Globus pallidus (tissue), 1 donor: ENCODE measurements around the gene FGF16.
"Not testable (repeated sequence)": the region's sequence is repeated elsewhere in the genome, so short reads cannot be mapped to it uniquely, and the experiment has no call there.

ENCODE experiments used
- DNase-seq: peaks from one replicate; pipeline ENCODE4 v3.0.0-alpha.2; 2015; ENCODE audit warnings: low spot score

The FGF16 gene

DNA sequence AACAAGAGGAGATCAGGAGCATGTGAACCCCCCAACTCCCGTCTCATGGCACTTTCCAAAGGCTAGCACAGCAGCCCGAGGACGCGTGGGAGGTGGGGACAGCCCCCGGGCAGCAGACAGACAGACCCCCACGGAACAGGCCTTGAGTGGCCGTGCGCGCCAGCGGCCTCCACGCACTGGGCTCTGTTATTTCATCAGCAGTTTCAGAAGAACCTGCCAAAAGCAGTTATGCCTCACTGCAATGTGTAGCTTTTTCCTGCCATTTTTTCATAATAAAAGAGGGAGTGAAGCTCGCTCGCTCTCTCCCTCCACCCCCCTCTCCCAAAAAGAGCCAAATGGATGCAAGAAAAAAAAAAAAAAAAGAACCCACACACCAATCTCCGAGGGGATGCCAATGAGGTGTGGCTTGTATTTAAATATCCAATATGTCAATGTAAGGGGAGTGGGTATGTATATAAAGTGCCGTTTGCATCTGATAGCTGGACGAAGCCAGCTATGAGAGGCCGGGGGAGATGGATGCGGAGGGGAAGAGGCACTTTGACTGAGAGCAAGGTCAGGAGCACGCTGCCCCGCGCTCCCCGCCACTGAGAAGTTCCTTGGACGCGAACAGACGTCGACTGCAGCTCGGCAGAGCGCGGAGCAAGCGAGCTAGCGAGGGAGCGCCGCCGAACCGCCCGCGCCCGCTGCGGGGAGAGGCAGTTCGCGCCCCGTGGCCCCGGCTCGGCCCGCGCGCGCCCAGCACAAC is at the start of gene FGF16:
Gene FGF16, plus strand, starts transcription at position 482 of the 745 bp plus-strand sequence. CDS start 286 bp downstream, outside the sequence.
- DNase-seq: no peak

DNA sequence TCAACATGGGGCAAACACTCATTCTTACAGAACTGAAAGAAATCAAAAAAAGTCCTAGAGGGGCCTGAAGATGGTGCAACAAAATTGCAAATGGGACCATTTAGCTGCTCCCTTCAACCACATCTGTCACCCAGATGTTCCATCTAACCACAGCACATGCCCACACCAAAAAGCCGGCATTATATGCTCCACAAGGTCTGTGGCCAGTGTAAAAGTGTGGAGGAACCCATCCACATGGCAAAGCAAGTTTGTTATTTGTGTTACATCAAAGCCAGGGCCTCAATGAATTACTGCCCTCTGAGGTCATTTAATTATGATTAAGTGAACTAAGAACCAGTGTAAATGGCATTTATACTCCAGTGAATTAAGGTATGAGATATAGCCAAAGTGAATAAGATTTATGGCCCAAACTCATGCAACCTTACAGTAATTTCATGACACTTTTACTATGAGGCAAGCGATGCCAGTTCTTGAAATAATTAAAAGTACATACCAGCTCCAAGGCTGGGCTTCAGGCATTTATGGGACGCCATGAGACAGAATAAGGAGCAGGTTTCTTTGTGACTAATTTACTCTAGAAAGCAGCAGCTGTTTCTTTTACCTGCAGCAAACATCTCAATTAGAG is 48.7 kb upstream of the FGF16 start:
- no peak for DNase-seq

DNA sequence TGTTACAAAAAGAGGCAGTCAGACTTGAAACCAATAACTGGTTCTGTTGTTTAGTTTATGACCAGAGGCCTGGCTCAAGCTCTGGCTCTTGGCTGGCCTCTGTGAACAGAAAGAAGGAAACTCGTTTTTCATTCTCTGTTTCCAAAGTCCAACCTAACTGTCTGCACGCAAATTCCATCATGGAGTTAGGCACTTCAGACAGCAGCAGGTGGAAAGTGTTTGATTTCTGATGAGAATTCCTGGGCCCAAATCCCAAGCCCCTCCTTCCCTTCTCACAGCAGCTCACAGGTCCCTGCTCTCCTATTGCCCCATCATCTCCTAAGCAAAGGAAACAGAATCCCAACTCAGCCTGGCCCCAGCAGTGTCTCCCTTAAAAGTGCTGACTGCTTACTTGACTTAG is 42.8 kb upstream of the FGF16 start:
- no peak for DNase-seq

DNA sequence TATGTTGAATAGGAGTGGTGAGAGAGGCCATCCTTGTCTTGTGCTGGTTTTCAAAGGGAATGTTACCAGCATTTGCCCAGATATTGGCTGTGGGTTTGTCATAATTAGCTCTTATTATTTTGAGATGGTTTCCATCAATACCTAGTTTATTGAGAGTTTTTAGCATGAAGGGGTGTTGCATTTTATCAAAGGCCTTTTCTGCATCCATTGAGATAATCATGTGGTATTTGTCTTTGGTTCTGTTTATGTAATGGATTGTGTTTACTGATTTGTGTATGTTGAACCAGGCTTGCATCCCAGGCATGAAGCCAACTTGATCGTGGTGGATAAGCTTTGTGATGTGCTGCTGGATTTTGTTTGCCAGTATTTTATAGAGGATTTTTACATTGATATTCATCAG is 39.4 kb upstream of the FGF16 start:
- not testable (repeated sequence) for DNase-seq

DNA sequence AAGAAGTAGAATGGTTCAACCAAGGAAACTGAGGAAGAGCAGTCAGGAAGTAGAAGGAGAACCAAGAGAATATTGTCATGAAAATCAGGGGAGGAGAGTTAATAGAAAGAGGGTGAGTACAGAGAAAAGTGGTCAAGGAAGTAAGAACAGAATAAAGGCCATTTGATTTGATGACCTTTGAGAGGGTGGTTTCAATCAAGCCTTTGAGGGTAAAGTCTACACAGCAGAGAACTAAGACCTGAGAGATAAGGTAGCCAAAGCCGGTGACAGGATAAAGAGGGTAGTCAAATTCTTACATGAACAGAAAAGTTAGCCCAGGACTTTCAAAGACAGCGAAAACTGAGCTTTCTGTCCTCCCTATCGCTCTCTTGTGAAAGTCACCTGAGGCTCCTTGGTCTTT is 34.6 kb upstream of the FGF16 start:
- no peak for DNase-seq

DNA sequence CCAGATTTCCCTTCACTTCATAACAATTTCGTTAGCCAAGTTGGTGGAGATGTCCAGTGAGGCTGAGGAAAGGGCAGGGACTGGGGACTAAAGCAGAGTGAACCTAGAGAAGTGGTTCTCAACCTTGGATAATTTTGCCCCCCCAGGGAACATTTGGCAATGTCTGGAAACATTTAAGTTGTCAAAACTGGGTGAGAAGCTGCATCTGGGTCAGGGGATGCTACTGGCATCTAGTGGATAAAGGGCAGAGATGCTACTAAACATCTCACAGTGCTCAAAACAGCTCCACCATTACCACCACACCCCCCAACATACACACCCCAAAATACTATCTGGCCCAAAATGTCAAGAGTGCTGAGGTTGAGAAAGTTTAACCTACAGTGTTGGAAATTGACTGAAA is 32.0 kb upstream of the FGF16 start:
- DNase-seq: no peak

DNA sequence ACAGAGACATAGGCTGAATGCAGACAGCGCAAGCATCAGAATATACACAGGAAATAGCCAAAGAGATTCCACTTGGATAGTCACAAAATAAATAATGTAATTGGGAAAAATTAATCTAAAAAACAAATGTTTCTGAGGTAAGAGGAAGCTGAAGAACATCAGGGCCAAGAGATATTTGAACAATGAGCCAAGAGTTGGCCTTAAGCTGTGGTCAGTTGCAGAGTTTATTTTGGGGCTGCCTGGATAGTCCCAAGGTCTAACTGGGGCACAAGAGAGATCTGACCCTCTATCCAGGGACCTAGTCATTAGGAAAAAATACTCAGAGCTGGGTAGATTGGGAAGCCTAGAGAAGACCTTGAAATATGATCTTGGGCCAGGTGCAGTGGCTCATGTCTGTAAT is 31.3 kb upstream of the FGF16 start:
- no peak for DNase-seq

DNA sequence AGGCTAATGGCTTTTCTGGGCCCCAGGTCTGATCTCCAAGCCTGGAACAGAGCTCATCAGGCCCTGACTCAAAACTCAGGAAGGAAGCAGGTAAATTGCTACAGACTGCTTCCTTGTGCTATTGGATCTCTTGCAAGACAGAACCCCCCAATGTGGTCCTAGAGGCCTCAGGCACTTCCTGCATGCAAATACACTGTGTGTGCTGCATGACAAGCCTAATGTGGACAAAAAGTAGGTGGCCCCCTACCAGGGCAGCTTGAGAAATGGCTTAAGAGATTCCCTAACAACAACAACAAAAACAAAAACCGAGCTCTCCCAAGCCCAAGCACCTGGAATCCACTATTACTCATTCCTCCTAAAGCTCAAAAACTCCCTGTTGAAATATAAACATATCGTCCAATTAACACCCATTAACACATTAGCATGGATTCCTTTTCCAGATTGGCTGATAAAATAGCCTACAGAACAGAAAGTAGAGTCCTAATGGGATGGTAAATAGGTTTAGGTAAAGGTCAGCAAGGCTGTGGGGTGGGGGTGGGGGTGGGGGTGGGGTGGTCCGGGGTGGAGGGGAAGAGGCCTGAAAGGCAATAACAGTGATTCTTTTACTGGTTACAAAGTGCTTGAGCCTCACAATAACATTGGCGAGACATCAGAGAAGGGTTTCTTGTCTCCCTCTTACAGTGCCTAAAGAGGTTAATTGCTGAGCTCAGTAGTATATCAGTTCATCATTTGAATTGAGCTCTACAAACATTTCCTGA is 24.1 kb upstream of the FGF16 start:
- DNase-seq: no peak

DNA sequence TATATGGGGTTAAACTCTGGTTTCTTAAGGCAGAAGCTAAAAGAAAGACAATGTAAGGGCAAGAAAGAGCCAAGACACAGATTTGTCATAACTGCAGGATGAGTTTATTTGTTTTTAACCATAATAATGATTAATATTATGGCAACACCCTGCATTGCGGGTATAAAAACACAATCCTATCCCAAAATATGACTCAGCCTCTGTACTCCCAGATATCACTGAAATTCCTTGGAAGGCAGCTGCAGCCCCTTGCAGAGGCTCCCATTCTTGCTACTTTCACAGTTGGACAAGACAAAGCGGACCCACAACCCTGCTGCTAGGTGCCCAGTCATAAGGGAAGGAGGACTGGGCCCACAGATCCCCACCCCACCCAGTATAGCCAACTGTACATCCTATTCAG is 20.4 kb upstream of the FGF16 start:
- DNase-seq: no peak

DNA sequence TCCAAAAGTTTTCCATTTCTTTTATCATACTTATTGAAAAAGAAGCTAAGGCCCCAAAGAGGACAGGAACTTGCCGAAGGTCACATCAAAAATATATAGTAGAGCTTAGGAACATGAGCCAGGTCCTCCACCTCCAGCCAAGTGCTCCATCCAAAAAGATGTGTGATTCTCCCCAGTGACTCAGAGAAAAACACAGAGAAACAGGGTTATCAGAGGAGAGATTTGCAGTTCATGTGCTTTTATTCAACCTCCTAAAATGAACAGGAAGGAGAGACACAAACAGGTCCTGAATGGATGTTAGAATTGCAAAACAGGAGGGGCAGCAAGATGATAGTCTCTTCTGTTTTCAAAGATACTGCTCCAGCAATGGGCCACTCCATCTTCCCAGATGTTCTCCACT is 19.6 kb upstream of the FGF16 start:
- DNase-seq: no peak

DNA sequence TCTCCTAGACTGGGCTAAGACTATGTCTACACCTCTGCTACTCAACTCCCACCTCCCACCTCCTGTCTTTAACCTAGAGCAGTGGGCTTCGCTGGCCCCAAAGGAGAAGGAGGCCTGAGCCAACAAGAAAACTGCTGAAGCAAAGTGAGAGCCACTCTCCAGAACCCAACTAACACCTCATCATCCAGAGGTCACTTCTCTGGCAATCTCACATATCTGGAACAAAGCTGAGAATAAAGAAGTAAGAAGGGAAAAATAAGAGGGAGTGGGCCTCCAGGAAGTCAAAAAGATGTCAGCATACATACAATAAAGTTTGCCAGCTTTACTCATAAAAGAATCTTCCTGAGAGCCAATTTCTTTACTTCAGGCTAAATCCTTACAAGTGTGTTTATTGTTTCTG is 18.6 kb upstream of the FGF16 start:
- DNase-seq: no peak

DNA sequence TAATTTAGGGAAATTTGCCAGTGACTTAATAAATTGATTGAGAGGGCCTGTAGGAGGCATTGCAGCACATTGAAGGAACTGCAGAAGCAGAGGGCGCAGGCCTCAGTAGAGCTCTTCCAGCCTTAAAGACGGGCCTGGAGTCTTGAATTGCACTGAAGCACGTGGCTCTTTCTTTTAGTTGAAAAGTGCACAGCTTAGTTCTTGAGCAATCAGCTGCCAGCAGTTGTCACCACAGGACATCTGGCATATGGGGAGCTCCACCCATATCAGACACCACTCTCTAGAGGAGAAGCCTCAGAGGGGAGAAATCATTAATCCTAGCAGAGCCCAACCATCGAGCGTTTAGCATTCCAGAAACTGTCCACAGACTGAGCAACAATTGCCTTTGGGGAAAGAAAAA is 16.0 kb upstream of the FGF16 start:
- no peak for DNase-seq

DNA sequence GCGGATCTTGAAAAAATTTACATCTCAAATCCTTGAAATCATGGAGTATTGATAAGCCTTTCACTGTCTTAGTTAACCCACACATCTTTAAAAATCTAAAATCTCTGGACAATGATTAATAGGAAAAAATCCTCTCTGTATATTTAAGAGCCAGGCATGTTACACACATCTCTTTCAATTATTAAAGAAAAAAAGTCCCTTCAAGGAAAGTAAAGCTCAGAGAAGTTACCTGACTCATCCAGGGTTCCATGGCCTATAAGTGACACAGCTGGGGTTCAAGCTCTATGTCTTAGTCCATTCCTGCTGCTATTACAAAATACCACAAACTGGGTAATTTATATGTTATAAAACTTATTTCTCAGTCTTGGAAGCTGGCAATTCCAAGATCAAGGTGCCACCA is 14.2 kb upstream of the FGF16 start:
- no peak for DNase-seq

DNA sequence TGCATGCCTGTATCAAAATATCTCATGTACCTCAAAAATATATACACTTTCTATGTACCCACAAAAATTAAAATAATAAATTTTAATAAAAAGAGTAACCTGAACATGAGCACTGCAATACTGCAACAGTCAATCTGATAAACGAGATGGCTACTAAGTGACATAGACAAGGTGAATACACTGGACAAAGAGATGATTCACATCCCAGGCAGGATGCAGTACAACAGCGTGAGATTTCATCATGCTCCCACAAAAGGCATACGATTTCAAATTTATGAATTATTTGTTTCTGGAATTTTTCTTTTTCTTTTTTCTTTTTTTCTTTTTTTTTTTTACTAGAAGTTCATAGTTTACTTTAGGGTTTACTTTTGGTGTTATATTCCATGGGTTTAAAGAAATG is 12.2 kb upstream of the FGF16 start:
- DNase-seq: no peak

DNA sequence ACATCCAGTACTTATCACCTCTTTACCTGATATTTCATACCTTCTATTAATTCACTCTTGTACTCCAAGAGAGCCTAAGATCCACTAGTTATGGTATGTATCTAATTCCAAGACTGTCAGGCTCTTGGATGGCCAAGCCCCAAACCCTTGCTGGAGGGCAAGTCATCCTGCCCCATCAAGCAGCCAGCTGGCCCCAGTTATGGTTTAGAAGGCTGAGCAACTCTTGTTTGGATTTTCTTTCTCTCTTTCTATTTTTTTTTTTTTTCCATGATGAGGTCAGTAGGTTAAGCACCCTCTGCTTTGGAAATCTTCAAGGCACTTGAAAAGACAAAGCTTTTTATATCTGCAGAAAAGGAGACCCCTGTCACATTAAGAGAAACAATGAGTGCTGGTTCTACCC is 10.9 kb upstream of the FGF16 start:
- DNase-seq: no peak

DNA sequence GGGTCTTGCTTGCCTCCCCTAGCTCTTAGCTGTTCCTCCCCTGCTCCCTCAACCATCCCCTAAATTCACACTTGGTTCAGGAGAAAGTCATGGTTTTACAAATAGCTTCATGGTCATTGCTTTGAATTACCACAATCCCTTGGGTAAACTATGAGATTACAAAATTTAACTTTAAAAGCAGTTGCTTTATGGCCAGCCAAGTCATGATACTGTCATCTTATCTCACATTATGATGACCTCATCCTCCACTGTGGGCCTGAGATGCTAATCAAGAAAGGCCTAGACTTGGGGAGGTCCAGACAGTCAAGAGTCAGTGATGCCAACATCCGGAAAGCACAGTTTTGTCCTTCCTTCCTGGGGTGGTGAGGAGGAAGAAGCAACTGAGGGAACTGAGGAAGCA is 10.5 kb upstream of the FGF16 start:
- no peak for DNase-seq

DNA sequence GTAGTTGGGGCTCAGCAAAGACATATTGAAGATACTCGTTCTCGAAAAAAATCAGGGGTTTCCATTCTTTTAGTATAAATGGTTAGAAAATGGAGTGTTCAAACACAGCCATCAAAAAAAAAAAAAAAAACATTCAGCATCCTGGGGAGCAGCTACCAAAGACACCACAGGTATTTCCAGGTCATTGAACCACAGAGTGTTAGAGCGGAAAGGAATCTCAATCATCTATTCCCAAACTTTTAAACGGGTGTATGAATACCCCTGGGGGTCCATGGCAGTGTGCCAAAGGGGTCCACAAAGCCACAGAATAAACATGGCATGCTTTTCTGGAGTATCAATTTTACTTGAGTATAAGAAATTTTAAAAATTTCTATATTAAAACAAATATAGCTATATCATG is 6.9 kb upstream of the FGF16 start:
- no peak for DNase-seq

DNA sequence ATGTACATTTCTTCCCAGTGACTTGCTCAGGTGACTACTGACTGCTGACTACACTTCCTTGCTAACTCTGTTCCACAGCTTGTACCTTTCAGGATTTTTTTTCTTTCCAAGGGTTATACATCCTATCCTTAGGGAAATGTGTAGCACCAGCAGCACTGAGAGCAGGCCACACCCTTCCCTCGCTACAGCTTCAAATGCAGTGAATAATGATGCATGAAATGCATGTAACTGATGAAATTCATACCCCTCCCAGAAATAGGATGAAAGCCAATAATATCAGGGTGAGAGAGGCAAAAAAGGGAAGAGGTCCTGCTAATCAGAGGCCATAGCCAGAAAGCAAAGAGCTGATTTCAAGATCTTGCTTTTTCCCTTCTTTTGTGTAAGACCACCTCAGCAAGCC is 6.2 kb upstream of the FGF16 start:
- DNase-seq: no peak

DNA sequence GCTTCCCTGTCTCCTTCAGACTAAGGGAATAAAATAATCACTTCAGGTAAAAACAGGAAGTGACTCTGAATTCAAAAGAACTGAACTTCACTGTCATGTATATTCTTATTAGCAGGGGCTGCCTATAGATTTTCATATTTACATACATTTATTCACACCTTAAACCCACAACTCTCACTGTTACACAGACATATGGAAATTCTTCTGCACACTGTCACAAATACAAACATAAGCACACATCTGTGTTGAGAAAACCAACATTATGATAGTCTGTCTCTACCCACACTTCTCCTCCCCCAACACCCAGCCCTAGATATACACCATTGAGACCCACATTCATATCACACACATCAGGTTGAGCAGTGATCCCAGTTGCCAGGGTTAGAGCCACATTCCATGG is 5.7 kb upstream of the FGF16 start:
- DNase-seq: no peak

DNA sequence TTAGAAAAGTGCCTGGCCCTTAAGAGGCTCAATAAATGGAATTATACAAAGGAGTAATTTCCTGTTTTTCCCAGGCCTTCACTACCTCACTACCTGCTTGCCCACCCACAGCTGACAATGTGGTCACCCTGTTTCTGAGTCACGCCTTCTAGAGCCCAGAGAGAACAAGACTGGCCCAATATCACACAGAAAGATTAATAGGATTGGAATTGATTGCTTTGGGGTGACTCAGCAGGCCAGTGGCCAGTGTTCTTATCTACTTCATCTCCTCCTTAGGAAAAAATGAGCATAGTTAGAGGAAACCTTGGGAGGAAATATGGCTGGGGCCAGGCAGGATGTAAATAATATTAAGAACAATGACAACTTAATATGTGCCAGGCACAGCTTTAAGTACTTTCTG is 4.5 kb upstream of the FGF16 start:
- no peak for DNase-seq

DNA sequence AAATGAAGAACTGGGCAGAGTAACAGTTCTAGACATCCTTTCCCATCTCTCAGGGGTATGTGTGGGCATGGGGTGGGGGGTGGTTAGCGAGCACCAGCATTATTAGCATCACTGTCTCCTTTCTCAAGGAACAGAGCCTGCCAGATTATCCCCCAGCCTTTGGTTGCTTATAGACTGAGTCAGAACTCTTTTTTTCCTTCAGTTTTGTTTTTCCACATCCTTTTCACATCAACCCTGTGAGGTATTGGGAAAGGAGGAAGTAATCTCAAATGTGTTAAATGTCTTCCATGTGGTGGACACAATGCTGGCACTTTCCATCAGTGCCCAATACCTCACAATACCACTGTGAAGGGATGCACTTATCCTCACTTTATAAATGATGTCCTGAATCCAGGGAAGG is 3.1 kb upstream of the FGF16 start:
- DNase-seq: no peak

DNA sequence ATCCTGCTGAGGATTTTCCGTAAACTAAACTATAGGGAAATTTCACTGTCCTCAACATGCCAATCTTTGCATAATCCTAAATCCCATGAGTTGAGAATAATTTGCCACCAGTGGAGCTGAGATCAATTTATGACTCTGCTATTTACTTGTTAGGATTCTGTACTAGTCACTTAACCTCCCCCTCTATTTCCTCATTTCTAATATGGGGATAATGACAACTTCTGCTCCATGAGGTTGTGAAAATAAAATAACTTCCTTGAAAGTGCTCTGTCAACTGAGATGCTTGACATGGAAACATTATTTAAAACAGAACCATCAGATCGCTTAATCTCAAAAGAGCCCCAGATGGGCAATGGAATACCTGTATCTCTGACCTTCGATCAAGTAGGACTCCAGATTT is 2.6 kb upstream of the FGF16 start:
- no peak for DNase-seq

DNA sequence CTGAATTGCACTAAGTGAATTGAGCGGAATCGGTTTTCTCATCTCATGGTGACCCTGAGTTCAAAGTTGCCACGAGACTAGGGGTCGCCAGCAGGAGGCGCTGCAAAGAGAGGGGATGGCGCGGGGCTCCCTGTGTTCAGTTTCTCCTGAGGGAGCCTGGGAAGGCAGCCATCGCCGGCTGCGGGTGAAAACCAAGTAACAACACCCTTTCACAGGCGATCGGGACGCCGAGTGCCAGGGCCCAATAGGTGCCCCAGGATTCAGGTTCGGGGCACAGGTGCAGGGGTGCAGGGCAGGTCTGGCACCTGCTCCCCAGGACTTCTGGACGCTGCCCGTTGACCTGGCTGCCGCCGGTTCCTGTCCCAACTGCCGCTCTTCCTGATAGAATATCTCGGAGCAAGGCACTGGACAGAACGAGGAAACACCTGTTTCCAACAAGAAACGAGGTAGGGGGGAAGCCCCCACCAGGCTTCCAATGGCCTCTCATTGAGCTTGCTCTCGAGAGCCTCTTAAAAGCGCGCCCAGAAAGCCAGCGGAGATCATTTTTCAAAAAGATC is 1.1 kb upstream of the FGF16 start:
- peak; percentile 2 for DNase-seq
